Naive B cell (primary cell): ENCODE data around the gene LIMS2. TPM values are rescaled to one million over a fixed set of nuclear protein-coding genes. Genes with fewer than 3 reads are reported as not detected.

Experiments used
- ATAC-seq, 2 donors: fragments of 150-1000 bp; cut with Tn5 transposase; 2 replicates each; pipeline ENCODE4 v1.10.0; 2021; ENCODE audit warnings: low read depth in 2 of 2, mild to moderate bottlenecking in 2 of 2, moderate library complexity in 2 of 2
- DNase-seq: peaks from one replicate; pipeline ENCODE4 v3.0.0; 2022
- H3K27ac Mint-ChIP-seq, 6 donors: one replicate each; pipeline ENCODE4 v1.8.0; 2020 to 2022; ENCODE audit warnings: mild to moderate bottlenecking in 6 of 6, mixed read lengths in 6 of 6, moderate library complexity in 5 of 6, inconsistent platforms in 2 of 6
- H3K27me3 Mint-ChIP-seq, 3 donors: one replicate each; pipeline ENCODE4 v1.8.0; 2021 to 2022; ENCODE audit warnings: mixed read lengths in 3 of 3, mild to moderate bottlenecking in 1 of 3
- H3K36me3 Mint-ChIP-seq, 2 donors: one replicate each; pipeline ENCODE4 v1.8.0; 2020 to 2022; ENCODE audit warnings: mixed read lengths in 2 of 2, inconsistent platforms in 1 of 2, mild to moderate bottlenecking in 1 of 2
- H3K4me1 Mint-ChIP-seq, 3 donors: one replicate each; pipeline ENCODE4 v1.8.0; 2020 to 2022; ENCODE audit warnings: mixed read lengths in 3 of 3, inconsistent platforms in 1 of 3, mild to moderate bottlenecking in 1 of 3, moderate library complexity in 1 of 3
- H3K4me3 Mint-ChIP-seq, 8 donors: one replicate each; pipeline ENCODE4 v1.8.0; 2020 to 2022; ENCODE audit warnings: mild to moderate bottlenecking in 8 of 8, mixed read lengths in 8 of 8, moderate library complexity in 8 of 8, inconsistent platforms in 2 of 8
- H3K9me3 Mint-ChIP-seq, 7 donors: one replicate each; pipeline ENCODE4 v1.8.0; 2020 to 2022; ENCODE audit warnings: mixed read lengths in 7 of 7, mild to moderate bottlenecking in 5 of 7, inconsistent platforms in 2 of 7, moderate library complexity in 1 of 7
- polyA plus RNA-seq, 6 donors: library from polyadenylated mRNA; unstranded; fragments of 300-500 nt; fragmentation: Illumina TruSeq; gene quantifications; one replicate each; pipeline ENCODE4 v1.2.3, GENCODE V29; 2021; ENCODE audit warnings: low read depth in 6 of 6

Gene LIMS2
- polyA plus RNA-seq, 6 donors from 2014 or later, result 11.2 to 60.4 (median 27.7) TPM

DNA sequence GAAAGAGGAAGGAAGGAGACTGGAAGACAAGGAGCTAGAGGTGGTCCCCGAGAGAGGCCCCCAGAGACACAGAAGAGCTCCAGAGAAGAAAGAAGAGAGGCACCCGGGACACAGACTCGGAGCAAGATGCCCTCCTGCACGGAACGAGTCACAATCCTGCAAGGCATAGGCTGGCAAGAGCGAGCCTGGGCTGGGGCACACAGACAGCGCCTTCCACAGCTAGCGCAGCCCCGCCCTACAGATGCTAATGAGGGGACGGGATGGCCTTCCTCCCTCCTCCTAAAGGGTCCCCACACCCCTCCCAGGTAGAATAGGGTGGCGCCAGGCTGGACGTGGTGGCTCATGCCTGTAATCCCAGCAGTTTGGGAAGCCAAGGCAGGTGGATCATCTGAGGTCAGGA, 49.2 kb downstream of the LIMS2 start:
- H3K27me3 Mint-ChIP-seq, result no peaks in the 10 kb centered on the region
- H3K4me3 Mint-ChIP-seq, result peak overlapping the region in 2 of 8 donors; percentile 6 to 45
- H3K9me3 Mint-ChIP-seq, result peaks cover 0 to 3% (median 0%) of the 10 kb centered on the region in 7 donors
- DNase-seq (no peak), ATAC-seq (no peak)
- peaks cover 0 to 16% of the 10 kb centered on the region in 2 donors for H3K36me3 Mint-ChIP-seq
- peaks cover 37 to 87% (median 62%) of the 10 kb centered on the region in 3 donors for H3K4me1 Mint-ChIP-seq
- H3K27ac Mint-ChIP-seq, result peak overlapping the region in 2 of 6 donors; percentile 54 to 69

DNA sequence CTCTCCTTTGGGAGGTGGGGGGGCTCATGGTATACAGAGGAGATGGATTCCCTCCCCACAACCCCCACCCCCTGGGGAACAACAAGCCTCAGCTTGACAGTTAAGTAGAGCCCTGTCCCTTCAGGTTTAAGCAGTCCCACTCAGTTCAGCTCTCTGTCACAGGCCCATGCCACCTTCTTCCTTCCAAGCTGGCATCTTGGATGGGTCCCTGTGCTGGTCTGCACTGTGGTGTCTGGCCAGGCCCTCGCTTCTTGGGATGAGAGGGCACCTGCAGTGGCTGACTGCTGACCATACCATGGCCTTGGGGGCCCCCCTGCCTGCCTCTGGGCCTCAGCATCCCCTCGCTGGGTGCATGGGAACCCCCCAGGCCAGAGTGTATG, 49.8 kb downstream of the LIMS2 start:
- Mint-ChIP-seq H3K27ac (peak overlapping the region in 3 of 6 donors; percentile 54 to 69 (median 59)), H3K4me3 (peak overlapping the region in 1 of 8 donors; percentile 45), H3K9me3 (peaks cover 0 to 4% (median 0%) of the 10 kb centered on the region in 7 donors), H3K4me1 (peaks cover 36 to 81% (median 60%) of the 10 kb centered on the region in 3 donors), H3K27me3 (no peaks in the 10 kb centered on the region), H3K36me3 (peaks cover 0 to 16% of the 10 kb centered on the region in 2 donors)
- ATAC-seq (no peak), DNase-seq (no peak)

GRCh38 chr2:127624756-127625571, 50.4 kb downstream of the LIMS2 start:
- H3K27ac Mint-ChIP-seq, result peak overlapping the region in 2 of 6 donors; percentile 76 to 94
- DNase-seq (no peak), ATAC-seq (no peak)
- peak overlapping the region in 3 of 8 donors; percentile 21 to 55 (median 41) for H3K4me3 Mint-ChIP-seq
- H3K27me3 Mint-ChIP-seq, result no peaks in the 10 kb centered on the region
- H3K4me1 Mint-ChIP-seq, result peaks cover 30 to 78% (median 57%) of the 10 kb centered on the region in 3 donors
- H3K9me3 Mint-ChIP-seq, result peaks cover 0 to 4% (median 0%) of the 10 kb centered on the region in 7 donors
- peaks cover 0 to 16% of the 10 kb centered on the region in 2 donors for H3K36me3 Mint-ChIP-seq

DNA sequence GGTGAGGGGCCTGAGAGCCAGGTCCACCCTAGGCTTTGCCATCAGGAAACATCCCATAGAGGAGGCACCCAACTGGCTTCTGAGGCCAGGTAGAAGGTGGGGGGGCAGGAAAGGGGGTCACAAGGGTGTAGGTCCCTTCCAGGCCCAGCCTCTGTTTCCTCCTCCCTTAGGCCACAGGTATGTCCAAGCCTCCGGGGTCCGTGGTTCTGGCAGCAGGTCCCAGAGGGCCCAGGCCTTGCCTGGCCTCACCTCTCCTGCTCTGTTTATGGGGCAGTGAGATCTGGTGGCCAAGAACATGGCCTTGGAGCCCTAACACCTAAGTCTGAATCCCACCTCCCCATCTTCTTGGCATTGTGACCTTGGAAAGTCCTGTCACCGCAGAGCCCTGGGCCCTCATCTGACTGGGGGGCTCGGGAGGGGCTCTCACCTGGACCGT, 51.0 kb downstream of the LIMS2 start:
- DNase-seq (no peak), ATAC-seq (no peak)
- Mint-ChIP-seq H3K36me3 (peaks cover 0 to 16% of the 10 kb centered on the region in 2 donors), H3K27ac (peak overlapping the region in 2 of 6 donors; percentile 76 to 94), H3K4me3 (peak overlapping the region in 3 of 8 donors; percentile 21 to 55 (median 41)), H3K27me3 (no peaks in the 10 kb centered on the region), H3K4me1 (peaks cover 31 to 78% (median 57%) of the 10 kb centered on the region in 3 donors), H3K9me3 (peaks cover 0 to 4% (median 0%) of the 10 kb centered on the region in 7 donors)

- ATAC-seq, result no peak
- peak overlapping the region in 4 of 8 donors; percentile 15 to 84 (median 28) for H3K4me3 Mint-ChIP-seq
- H3K27ac Mint-ChIP-seq, result peak overlapping the region in 1 of 6 donors; percentile 80
These were observed 51.7 kb downstream of the LIMS2 start for GRCh38 chr2:127623388-127624319.

GRCh38 chr2:127622561-127623387, 52.6 kb downstream of the LIMS2 start:
- peaks cover 0 to 21% of the 10 kb centered on the region in 2 donors for H3K36me3 Mint-ChIP-seq
- peaks cover 0 to 4% (median 2%) of the 10 kb centered on the region in 7 donors for H3K9me3 Mint-ChIP-seq
- no peak for ATAC-seq
- no peaks in the 10 kb centered on the region for H3K27me3 Mint-ChIP-seq
- H3K27ac Mint-ChIP-seq, result peak overlapping the region in 2 of 6 donors; percentile 90 to 92
- peak overlapping the region in 4 of 8 donors; percentile 47 to 84 (median 72) for H3K4me3 Mint-ChIP-seq
- no peak for DNase-seq
- peaks cover 29 to 78% (median 56%) of the 10 kb centered on the region in 3 donors for H3K4me1 Mint-ChIP-seq

More at GRCh38 chr2:127623388-127624319, 51.7 kb downstream of the LIMS2 start:
- Mint-ChIP-seq H3K4me1 (peaks cover 27 to 76% (median 57%) of the 10 kb centered on the region in 3 donors), H3K9me3 (peaks cover 0 to 4% (median under 1%) of the 10 kb centered on the region in 7 donors), H3K27me3 (no peaks in the 10 kb centered on the region), H3K36me3 (peaks cover 0 to 16% of the 10 kb centered on the region in 2 donors)
- DNase-seq, result no peak

DNA sequence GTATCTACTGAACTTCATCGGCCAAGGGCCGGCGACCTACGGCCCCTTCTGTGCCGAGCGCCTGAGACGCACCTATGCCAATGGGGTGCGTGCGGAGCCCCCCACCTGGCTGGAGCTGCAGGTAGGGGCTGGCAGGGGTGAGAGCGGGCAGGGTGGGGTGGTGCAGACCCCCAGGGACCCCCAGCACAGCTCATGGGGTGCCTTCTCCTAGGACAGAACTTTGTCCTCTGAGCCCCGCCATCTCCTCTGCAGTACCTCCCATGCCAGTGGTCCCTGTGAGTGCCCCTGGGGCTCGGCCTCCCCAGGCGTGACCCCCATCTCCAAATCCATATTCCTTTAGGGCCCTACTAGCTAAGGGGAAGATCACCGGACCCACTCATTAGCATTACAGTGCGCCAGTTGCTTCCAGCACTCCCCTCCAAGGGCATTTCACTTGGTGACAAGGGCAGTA, 53.3 kb downstream of the LIMS2 start:
- Mint-ChIP-seq H3K9me3 (peaks cover 0 to 4% (median 2%) of the 10 kb centered on the region in 7 donors), H3K4me3 (peak overlapping the region in 4 of 8 donors; percentile 72 to 96 (median 81)), H3K4me1 (peaks cover 29 to 76% (median 61%) of the 10 kb centered on the region in 3 donors), H3K36me3 (peaks cover 0 to 24% of the 10 kb centered on the region in 2 donors), H3K27me3 (no peaks in the 10 kb centered on the region), H3K27ac (peak overlapping the region in 1 of 6 donors; percentile 92)
- no peak for DNase-seq
- ATAC-seq, result no peak

GRCh38 chr2:127620866-127621265, 54.5 kb downstream of the LIMS2 start:
- Mint-ChIP-seq H3K27ac (peak overlapping the region in 3 of 6 donors; percentile 66 to 92 (median 76)), H3K4me3 (peak overlapping the region in 6 of 8 donors; percentile 15 to 96 (median 76)), H3K9me3 (peaks cover 0 to 4% (median 2%) of the 10 kb centered on the region in 7 donors), H3K27me3 (no peaks in the 10 kb centered on the region), H3K36me3 (peaks cover 0 to 20% of the 10 kb centered on the region in 2 donors), H3K4me1 (peaks cover 23 to 82% (median 67%) of the 10 kb centered on the region in 3 donors)
- DNase-seq, result no peak
- peak; percentile 87 to 89 for ATAC-seq

DNA sequence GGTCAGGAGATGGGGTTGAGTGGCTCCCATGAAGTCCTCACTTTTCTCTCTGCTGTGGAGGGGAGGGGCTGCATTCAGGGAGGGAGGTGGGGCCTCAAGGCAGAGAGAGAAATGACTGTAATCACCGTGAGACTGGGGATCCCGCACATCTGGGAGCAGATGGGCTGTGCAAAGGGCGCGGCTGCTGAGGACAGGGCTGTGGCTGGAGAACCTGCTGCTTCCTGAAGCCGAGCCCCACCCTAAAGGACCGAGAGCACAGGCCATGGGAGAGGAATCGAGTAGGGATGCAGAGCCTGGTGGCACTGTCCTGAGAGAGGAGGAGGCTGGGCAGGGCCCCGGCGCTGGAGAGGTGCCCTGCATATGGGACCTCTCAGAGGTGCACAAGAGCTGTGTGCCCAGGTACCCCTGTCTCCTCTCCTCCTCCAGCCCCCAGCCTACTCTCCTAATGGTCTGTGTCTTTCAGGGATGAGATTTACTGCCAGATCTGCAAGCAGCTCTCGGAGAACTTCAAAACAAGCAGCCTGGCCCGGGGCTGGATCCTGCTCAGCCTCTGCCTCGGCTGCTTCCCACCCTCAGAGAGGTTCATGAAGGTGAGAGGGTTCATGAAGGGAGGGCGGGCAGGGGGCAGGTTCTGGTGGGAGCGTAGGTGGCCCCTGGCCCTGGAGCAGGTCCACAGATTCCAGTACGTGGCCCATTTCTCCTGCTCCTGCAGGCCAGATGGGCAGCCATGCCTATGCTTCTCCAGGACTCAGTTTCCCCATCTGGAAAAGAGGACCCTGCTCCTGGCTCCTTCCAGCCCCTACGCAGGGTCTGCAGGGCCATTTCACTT, 55.2 kb downstream of the LIMS2 start:
- Mint-ChIP-seq H3K36me3 (peaks cover 0 to 17% of the 10 kb centered on the region in 2 donors), H3K27ac (peak overlapping the region in 3 of 6 donors; percentile 70 to 92 (median 88)), H3K9me3 (peaks cover 0 to 4% (median 2%) of the 10 kb centered on the region in 7 donors), H3K4me1 (peaks cover 21 to 80% (median 73%) of the 10 kb centered on the region in 3 donors), H3K27me3 (no peaks in the 10 kb centered on the region), H3K4me3 (peak overlapping the region in 6 of 8 donors; percentile 8 to 96 (median 78))
- DNase-seq (no peak), ATAC-seq (peak; percentile 13 to 24)

- DNase-seq (no peak), ATAC-seq (no peak)
- Mint-ChIP-seq H3K27me3 (no peaks in the 10 kb centered on the region), H3K27ac (peak overlapping the region in 2 of 6 donors; percentile 61 to 88), H3K4me3 (peak overlapping the region in 4 of 8 donors; percentile 77 to 96 (median 80)), H3K4me1 (peaks cover 21 to 73% (median 72%) of the 10 kb centered on the region in 3 donors), H3K36me3 (peaks cover 0 to 18% of the 10 kb centered on the region in 2 donors), H3K9me3 (peaks cover 0 to 4% (median 2%) of the 10 kb centered on the region in 7 donors)
These were observed 56.1 kb downstream of the LIMS2 start for GRCh38 chr2:127619203-127619590.

DNA sequence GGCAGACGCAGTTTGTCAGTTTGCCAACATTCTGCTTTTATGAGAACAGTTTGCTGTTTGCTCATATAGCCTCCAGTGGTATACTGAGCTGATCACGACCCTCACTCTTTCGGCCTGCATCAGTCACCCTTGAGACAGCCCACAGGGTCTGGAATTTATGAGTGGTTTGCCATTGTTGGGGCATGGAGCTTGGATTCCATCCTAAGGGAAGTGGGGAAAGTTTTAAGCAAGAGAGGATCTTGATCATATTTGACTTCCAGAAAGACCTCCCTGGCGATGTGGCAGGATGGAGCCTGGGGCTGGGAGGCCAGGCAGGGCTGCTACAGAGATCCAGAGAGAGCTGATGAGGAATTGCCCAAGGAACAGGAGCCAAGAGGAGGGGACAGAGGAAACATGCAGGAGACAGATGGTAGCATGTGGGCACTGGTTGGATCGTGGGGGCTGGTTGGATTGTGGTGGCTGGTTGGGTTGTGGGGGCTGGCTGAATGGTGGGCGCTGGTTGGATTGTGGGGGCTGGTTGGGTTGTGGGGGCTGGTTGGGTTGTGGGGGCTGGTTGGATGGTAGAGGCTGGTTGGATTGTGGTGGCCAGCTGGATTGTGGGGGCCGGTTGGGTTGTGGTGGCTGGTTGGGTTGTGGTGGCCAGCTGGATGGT, 56.7 kb downstream of the LIMS2 start:
- no peak for DNase-seq
- no peaks in the 10 kb centered on the region for H3K27me3 Mint-ChIP-seq

More for the DNA sequence above, 56.7 kb downstream of the LIMS2 start:
- H3K4me1 Mint-ChIP-seq, result peaks cover 21 to 73% (median 68%) of the 10 kb centered on the region in 3 donors
- H3K4me3 Mint-ChIP-seq, result peak overlapping the region in 4 of 8 donors; percentile 10 to 79 (median 51)
- peaks cover 0 to 8% (median 5%) of the 10 kb centered on the region in 7 donors for H3K9me3 Mint-ChIP-seq
- no peak for ATAC-seq
- peaks cover 0 to 19% of the 10 kb centered on the region in 2 donors for H3K36me3 Mint-ChIP-seq
- peak overlapping the region in 2 of 6 donors; percentile 78 to 85 for H3K27ac Mint-ChIP-seq
